Adrenal gland (tissue), 12 donors: ENCODE measurements around the gene PRR12. TPM values are rescaled to one million over a fixed set of nuclear protein-coding genes. Genes with fewer than 3 reads are reported as not detected.

Experiments used
- DNase-seq, 7 donors: peaks; one replicate each; pipeline ENCODE4 v3.0.0-alpha.2; 2019 to 2020
- H3K27ac ChIP-seq, 5 donors: fragments of 200-600 bp; sonication (generic) in 4 of 5; 1 replicate in 3 of 5; 2 replicates in 2 of 5; pipeline versions ENCODE4 v1.5.1 to v1.8.0; 2016 to 2020; ENCODE audit warnings: mild to moderate bottlenecking in 1 of 5
- H3K27me3 ChIP-seq: fragments of 200-600 bp; 2 replicates; pipeline ENCODE4 v1.8.0; 2021
- H3K36me3 ChIP-seq, 2 donors: fragments of 200-600 bp; replicated peaks in 1 of 2; 1 replicate in 1 of 2; 2 replicates in 1 of 2; pipeline versions ENCODE4 v1.5.1 to v1.8.0; 2018 to 2022
- H3K4me1 ChIP-seq, 2 donors: fragments of 200-600 bp; replicated peaks in 1 of 2; 1 replicate in 1 of 2; 2 replicates in 1 of 2; pipeline versions ENCODE4 v1.5.1 to v1.8.0; 2018 to 2021
- H3K4me3 ChIP-seq, 4 donors: fragments of 200-600 bp; sonication (generic) in 3 of 4; one replicate each; pipeline ENCODE4 v1.5.1; 2016 to 2018
- H3K9me3 ChIP-seq, 3 donors: fragments of 200-600 bp; sonication (generic) in 1 of 3; replicated peaks in 1 of 3; 1 replicate in 2 of 3; 2 replicates in 1 of 3; pipeline versions ENCODE4 v1.5.1 to v1.8.0; 2016 to 2021
- CTCF ChIP-seq, 6 experiments: fragments of 450-650 bp in 4 of 6; fragments of 200-600 bp in 2 of 6; sonication (generic) in 1 of 6; IDR thresholded peaks; 1 replicate in 5 of 6; 2 replicates in 1 of 6; pipeline versions ENCODE4 v1.5.1 to v1.8.0; 2016 to 2021; ENCODE audit warnings: antibody characterized with exemption in 6 of 6, mild to moderate bottlenecking in 2 of 6, moderate library complexity in 1 of 6
- POLR2A ChIP-seq, 2 donors: fragments of 450-650 bp; IDR thresholded peaks; one replicate each; pipeline ENCODE4 v1.6.1; 2017; ENCODE audit warnings: antibody characterized with exemption in 2 of 2, mild to moderate bottlenecking in 2 of 2, moderate library complexity in 1 of 2
- WGBS, 4 donors: extraction: QIAGEN DNeasy Blood & Tissue Kit in 2 of 4; methylation state at CpG; one replicate each; pipeline versions ENCODE4 v1.1.5 to v1.1.7; 2013 to 2017; 5-methylcytosine and 5-hydroxymethylcytosine counted together
- intact Hi-C, 2 donors: fragments of 100-400 bp; cut with DNase I; formaldehyde crosslinking; loops; one replicate each; pipeline versions ENCODE4 v1.14.1 to v1.15.0; 2022 to 2023
- polyA plus RNA-seq, 3 donors: library from polyadenylated mRNA; stranded (reverse); fragments of 200-250 nt in 2 of 3; fragments of 350-450 nt in 1 of 3; fragmentation: Illumina TruSeq in 1 of 3; extraction: RNeasy Lipid Tissue Mini Kit (QIAGEN cat#74804) in 1 of 3; gene quantifications; one replicate each; pipeline ENCODE4 v1.2.3, GENCODE V29; 2013 to 2014
- total RNA-seq, 9 donors: library from RNA; depleted of rRNA in 4 of 9; stranded (reverse); fragments of >200 nt in 4 of 9; fragments of 120-200 nt in 1 of 9; fragmentation: NEBNext Ultra II Directional in 1 of 9; extraction: Animal tissue kit (Norgen Biotek cat#: 25700) in 1 of 9; gene quantifications; one replicate each; pipeline versions ENCODE4 v1.1.0 to v1.2.4, GENCODE V29; 2013 to 2023
- donor health status: healthy with polysubstance abuse.
- donor health status: Bipolar disorder and iron deficiency.
- donor health status: DM: yes; HTN: yes; CAD: no.
- donor health status: DM: no; HTN: no; CAD: no.
- donor health status: DM: no; HTN: no; CAD: no.
- donor health status: DM: yes; HTN: yes; CAD: no.

The PRR12 gene
- total and polyA plus RNA-seq, 12 donors: 2.9 to 49.8 (median 16.2) TPM

- peaks cover 9 to 18% of the 10 kb centered on the region in 2 donors for H3K4me1 ChIP-seq
- H3K9me3 ChIP-seq: no peaks in the 10 kb centered on the region
- TF ChIP-seq CTCF (IDR thresholded peaks at IDR 0.05): no peak
- no peak for DNase-seq
- H3K27ac ChIP-seq: no peak overlapping the region
- intact Hi-C loops: loop anchor here in 1 of 2 donors (5.0 kb wide), 1 partner anchor 36 kb away; no protein-coding TSS in a partner anchor
- H3K27me3 ChIP-seq: no peaks in the 10 kb centered on the region
- H3K4me3 ChIP-seq: no peak overlapping the region
- WGBS, 4 donors: 90 to 92% (median 90%) methylated on average over 6 to 15 of the region's 15 CpGs
- H3K36me3 ChIP-seq: peaks cover 0 to 76% of the 10 kb centered on the region in 2 donors
Measured at GRCh38 chr19:49596407-49596806, 5.4 kb downstream of the PRR12 start.

- Histone ChIP-seq H3K4me3 (no peak overlapping the region), H3K36me3 (peaks cover 0 to 82% of the 10 kb centered on the region in 2 donors), H3K27me3 (no peaks in the 10 kb centered on the region), H3K27ac (no peak overlapping the region), H3K4me1 (peaks cover 9 to 18% of the 10 kb centered on the region in 2 donors), H3K9me3 (no peaks in the 10 kb centered on the region)
- 95 to 97% (median 96%) methylated on average over 47 to 65 of the region's 65 CpGs for WGBS, 4 donors
- intact Hi-C loops: loop anchor here in 1 of 2 donors (5.0 kb wide), 1 partner anchor 35 kb away; no protein-coding TSS in a partner anchor
- TF ChIP-seq POLR2A (IDR thresholded peaks at IDR 0.05) (no peak), CTCF (IDR thresholded peaks at IDR 0.05) (no peak)
- no peak for DNase-seq
Measured at GRCh38 chr19:49596954-49597702, 6.1 kb downstream of the PRR12 start.

GRCh38 chr19:49597703-49597974 lies 6.7 kb downstream of the PRR12 start:
- no peak for DNase-seq
- Histone ChIP-seq H3K27ac (no peak overlapping the region), H3K27me3 (no peaks in the 10 kb centered on the region), H3K9me3 (no peaks in the 10 kb centered on the region), H3K4me3 (no peak overlapping the region), H3K36me3 (peaks cover 0 to 87% of the 10 kb centered on the region in 2 donors), H3K4me1 (peaks cover 6 to 15% of the 10 kb centered on the region in 2 donors)
- TF ChIP-seq POLR2A (IDR thresholded peaks at IDR 0.05): no peak
- no peak for TF ChIP-seq CTCF (IDR thresholded peaks at IDR 0.05)
- intact Hi-C loops: loop anchor here in 1 of 2 donors (5.0 kb wide), 1 partner anchor 35 kb away; no protein-coding TSS in a partner anchor
- 91 to 97% (median 94%) methylated on average over 20 to 29 of the region's 29 CpGs for WGBS, 4 donors

GRCh38 chr19:49599378-49600295 lies 8.7 kb downstream of the PRR12 start:
- 92 to 95% (median 93%) methylated on average over 12 to 26 of the region's 26 CpGs for WGBS, 4 donors
- Histone ChIP-seq H3K4me3 (no peak overlapping the region), H3K27me3 (no peaks in the 10 kb centered on the region), H3K4me1 (no peaks in the 10 kb centered on the region), H3K36me3 (peaks cover 0 to 95% of the 10 kb centered on the region in 2 donors), H3K9me3 (no peaks in the 10 kb centered on the region), H3K27ac (no peak overlapping the region)
- DNase-seq: no peak
- no peak for TF ChIP-seq CTCF (IDR thresholded peaks at IDR 0.05)
- TF ChIP-seq POLR2A (IDR thresholded peaks at IDR 0.05): no peak
- intact Hi-C loops: loop anchor here in 1 of 2 donors (5.0 kb wide), 1 partner anchor 33 kb away; no protein-coding TSS in a partner anchor
